Measurements from ENCODE around the gene CABP7. TPM values are rescaled to one million over a fixed set of nuclear protein-coding genes. Genes with fewer than 3 reads are reported as not detected.

CABP7 gene
- total and polyA plus RNA-seq, 2 of the 13 experiments (the other 11 are each of a cell fraction or from before 2014, with no cell fraction given) = 0.08 TPM; not detected in 1

DNA sequence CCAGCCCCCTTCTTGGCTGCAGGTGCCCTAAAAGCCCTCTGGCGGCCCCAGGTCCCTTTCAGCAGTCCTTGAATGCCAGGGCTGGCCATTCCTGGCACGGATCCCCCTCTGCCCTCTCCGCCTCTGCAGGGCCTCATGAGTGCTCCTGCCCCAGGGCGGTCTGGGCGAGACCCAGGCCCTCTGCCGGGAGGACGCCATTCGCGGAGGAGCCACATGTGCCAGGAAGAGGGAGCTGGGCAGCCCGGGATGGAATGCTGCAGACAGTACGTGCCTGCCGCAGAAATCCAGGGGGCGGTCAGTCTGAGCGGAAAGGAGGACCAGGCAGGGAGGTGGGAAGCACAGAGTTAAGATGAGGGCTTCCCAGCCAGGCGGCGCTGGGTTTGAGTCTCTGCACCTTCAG is 2.8 kb downstream of the CABP7 start:
- no peak for DNase-seq (ENCODE audit: low spot score)

More for the DNA sequence above, 2.8 kb downstream of the CABP7 start:
- H3K79me2 ChIP-seq (ENCODE audit: insufficient read depth, low read length) = no peaks in the 10 kb centered on the region
- no peak overlapping the region for H3K27ac ChIP-seq (ENCODE audit: extremely low read length, insufficient read depth, low read length)
- intact Hi-C loops (cut with micrococcal nuclease; ENCODE audit: unreplicated experiment) (no loop called here), in situ Hi-C loops (cut with HindIII; ENCODE audit: extremely low pct_ligation_motif_present, low pct_unique_long_range_greater_than_20kb) (no loop called here)
- H3K4me3 ChIP-seq (replicated peaks in 1 of 3; ENCODE audit: insufficient read depth in 1 of 3, low read depth in 2 of 3, low read length in 3 of 3) = no peak overlapping the region
- TF ChIP-seq PPARG (CRISPR knock-in tag; conservative IDR thresholded peaks at IDR 0.05) (no peak), SPEN (CRISPR knock-in tag; IDR thresholded peaks at IDR 0.05; ENCODE audit: low read depth) (no peak), NR3C1 (CRISPR knock-in tag; IDR thresholded peaks at IDR 0.05) (no peak), TAF15 (IDR thresholded peaks at IDR 0.05; ENCODE audit: low read depth, low read length, poor library complexity, severe bottlenecking) (no peak), TRIM24 (CRISPR knock-in tag; IDR thresholded peaks at IDR 0.05) (no peak), RORA (CRISPR knock-in tag; IDR thresholded peaks at IDR 0.05) (no peak), ZNF337 (CRISPR knock-in tag; IDR thresholded peaks at IDR 0.05; ENCODE audit: borderline replicate concordance, low read depth) (no peak), NR2F1 (CRISPR knock-in tag; IDR thresholded peaks at IDR 0.05) (no peak), KAT2B (IDR thresholded peaks at IDR 0.05; ENCODE audit: borderline replicate concordance, low read depth, low read length) (no peak), ZNF772 (CRISPR knock-in tag; IDR thresholded peaks at IDR 0.05) (no peak), FOXC1 (CRISPR knock-in tag; IDR thresholded peaks at IDR 0.05; ENCODE audit: borderline replicate concordance) (no peak)
- TF ChIP-seq, protein P1, sequence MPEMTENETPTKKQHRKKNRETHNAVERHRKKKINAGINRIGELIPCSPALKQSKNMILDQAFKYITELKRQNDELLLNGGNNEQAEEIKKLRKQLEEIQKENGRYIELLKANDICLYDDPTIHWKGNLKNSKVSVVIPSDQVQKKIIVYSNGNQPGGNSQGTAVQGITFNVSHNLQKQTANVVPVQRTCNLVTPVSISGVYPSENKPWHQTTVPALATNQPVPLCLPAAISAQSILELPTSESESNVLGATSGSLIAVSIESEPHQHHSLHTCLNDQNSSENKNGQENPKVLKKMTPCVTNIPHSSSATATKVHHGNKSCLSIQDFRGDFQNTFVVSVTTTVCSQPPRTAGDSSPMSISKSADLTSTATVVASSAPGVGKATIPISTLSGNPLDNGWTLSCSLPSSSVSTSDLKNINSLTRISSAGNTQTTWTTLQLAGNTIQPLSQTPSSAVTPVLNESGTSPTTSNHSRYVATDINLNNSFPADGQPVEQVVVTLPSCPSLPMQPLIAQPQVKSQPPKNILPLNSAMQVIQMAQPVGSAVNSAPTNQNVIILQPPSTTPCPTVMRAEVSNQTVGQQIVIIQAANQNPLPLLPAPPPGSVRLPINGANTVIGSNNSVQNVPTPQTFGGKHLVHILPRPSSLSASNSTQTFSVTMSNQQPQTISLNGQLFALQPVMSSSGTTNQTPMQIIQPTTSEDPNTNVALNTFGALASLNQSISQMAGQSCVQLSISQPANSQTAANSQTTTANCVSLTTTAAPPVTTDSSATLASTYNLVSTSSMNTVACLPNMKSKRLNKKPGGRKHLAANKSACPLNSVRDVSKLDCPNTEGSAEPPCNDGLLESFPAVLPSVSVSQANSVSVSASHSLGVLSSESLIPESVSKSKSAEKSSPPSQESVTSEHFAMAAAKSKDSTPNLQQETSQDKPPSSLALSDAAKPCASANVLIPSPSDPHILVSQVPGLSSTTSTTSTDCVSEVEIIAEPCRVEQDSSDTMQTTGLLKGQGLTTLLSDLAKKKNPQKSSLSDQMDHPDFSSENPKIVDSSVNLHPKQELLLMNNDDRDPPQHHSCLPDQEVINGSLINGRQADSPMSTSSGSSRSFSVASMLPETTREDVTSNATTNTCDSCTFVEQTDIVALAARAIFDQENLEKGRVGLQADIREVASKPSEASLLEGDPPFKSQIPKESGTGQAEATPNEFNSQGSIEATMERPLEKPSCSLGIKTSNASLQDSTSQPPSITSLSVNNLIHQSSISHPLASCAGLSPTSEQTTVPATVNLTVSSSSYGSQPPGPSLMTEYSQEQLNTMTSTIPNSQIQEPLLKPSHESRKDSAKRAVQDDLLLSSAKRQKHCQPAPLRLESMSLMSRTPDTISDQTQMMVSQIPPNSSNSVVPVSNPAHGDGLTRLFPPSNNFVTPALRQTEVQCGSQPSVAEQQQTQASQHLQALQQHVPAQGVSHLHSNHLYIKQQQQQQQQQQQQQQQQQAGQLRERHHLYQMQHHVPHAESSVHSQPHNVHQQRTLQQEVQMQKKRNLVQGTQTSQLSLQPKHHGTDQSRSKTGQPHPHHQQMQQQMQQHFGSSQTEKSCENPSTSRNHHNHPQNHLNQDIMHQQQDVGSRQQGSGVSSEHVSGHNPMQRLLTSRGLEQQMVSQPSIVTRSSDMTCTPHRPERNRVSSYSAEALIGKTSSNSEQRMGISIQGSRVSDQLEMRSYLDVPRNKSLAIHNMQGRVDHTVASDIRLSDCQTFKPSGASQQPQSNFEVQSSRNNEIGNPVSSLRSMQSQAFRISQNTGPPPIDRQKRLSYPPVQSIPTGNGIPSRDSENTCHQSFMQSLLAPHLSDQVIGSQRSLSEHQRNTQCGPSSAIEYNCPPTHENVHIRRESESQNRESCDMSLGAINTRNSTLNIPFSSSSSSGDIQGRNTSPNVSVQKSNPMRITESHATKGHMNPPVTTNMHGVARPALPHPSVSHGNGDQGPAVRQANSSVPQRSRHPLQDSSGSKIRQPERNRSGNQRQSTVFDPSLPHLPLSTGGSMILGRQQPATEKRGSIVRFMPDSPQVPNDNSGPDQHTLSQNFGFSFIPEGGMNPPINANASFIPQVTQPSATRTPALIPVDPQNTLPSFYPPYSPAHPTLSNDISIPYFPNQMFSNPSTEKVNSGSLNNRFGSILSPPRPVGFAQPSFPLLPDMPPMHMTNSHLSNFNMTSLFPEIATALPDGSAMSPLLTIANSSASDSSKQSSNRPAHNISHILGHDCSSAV (CRISPR knock-in tag; IDR thresholded peaks at IDR 0.05; ENCODE audit: borderline replicate concordance) = no peak
- TF ChIP-seq, protein P2, sequence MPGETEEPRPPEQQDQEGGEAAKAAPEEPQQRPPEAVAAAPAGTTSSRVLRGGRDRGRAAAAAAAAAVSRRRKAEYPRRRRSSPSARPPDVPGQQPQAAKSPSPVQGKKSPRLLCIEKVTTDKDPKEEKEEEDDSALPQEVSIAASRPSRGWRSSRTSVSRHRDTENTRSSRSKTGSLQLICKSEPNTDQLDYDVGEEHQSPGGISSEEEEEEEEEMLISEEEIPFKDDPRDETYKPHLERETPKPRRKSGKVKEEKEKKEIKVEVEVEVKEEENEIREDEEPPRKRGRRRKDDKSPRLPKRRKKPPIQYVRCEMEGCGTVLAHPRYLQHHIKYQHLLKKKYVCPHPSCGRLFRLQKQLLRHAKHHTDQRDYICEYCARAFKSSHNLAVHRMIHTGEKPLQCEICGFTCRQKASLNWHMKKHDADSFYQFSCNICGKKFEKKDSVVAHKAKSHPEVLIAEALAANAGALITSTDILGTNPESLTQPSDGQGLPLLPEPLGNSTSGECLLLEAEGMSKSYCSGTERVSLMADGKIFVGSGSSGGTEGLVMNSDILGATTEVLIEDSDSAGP (CRISPR knock-in tag; IDR thresholded peaks at IDR 0.05; ENCODE audit: borderline replicate concordance) = no peak
- no peak for ATAC-seq
- FAIRE-seq = no peak
- peaks cover 15% of the 10 kb centered on the region; the same call in 1 of the 2 replicates for H4K20me1 ChIP-seq (ENCODE audit: insufficient read depth, low read length)
- peaks cover 26 to 73% of the 10 kb centered on the region in 2 experiments for H3K27me3 ChIP-seq (ENCODE audit: control insufficient read depth in 1 of 2, insufficient read depth in 2 of 2, low read length in 2 of 2)
- no TSS peak for BruUV-seq (replicated peaks)
- H3K4me1 ChIP-seq (ENCODE audit: insufficient read depth, low read length) = peaks cover 12% of the 10 kb centered on the region; the same call in 1 of the 2 replicates
- 58% methylated on average over 13 of the region's 16 CpGs for WGBS (ENCODE audit: low lambda C conversion rate)
- ChIA-PET POLR2A (no interaction called here), CTCF (ENCODE audit: low intra/inter-chr PET ratio, low total read pairs) (no interaction called here)
- H2AFZ ChIP-seq (ENCODE audit: low read length) = no peak overlapping the region
- H3K9ac ChIP-seq (ENCODE audit: insufficient read depth, low read depth, low read length) = no peak overlapping the region
- no peak overlapping the region for H3K4me2 ChIP-seq (ENCODE audit: low read depth, low read length)
- H3K36me3 ChIP-seq (replicated peaks in 1 of 2; ENCODE audit: control insufficient read depth in 1 of 2, insufficient read depth in 2 of 2, low read length in 2 of 2) = no peaks in the 10 kb centered on the region
- no peaks in the 10 kb centered on the region for H3K9me3 ChIP-seq (ENCODE audit: low read length)
